Coronary artery (tissue), 2 donors: ENCODE results near the gene MUL1.
A peak's percentile ranks its signal among the peaks of the same experiment; 100 is the strongest.

ENCODE experiments used
- DNase-seq: peaks from one replicate; pipeline ENCODE4 v3.0.0-alpha.2; 2017; ENCODE audit warnings: low spot score
- H3K27ac ChIP-seq, 2 donors: fragments of 200-600 bp; sonication (generic); one replicate each; pipeline ENCODE4 v1.5.1; 2016 to 2019
- H3K4me3 ChIP-seq: fragments of 200-600 bp; sonication (generic); 2 replicates; pipeline ENCODE4 v1.5.1; 2016; ENCODE audit warnings: mild to moderate bottlenecking, moderate library complexity
- TF ChIP-seq, protein P1 (sequence below): fragments of 200-600 bp; sonication (generic); IDR thresholded peaks from one replicate; pipeline ENCODE4 v1.5.1; 2019; ENCODE audit warnings: antibody characterized with exemption

MUL1 gene

DNA sequence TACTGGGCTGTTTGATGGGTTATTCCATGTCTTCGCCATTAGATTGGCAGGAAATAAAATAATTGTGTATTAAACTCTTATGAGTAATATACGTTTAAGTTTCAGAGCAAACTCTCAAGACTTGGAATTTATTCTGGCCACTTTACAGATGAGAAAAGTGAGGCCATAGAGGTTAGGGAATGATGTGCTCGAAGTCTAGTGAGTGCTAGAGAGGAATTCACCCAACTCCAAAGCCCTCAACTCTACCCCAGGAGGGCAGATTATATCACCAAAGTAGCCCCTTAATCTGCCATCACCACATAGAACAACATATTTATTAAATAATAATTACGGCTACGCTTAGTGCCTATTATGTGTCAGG, 440 bp upstream of the MUL1 start:
- TF ChIP-seq, protein P1, sequence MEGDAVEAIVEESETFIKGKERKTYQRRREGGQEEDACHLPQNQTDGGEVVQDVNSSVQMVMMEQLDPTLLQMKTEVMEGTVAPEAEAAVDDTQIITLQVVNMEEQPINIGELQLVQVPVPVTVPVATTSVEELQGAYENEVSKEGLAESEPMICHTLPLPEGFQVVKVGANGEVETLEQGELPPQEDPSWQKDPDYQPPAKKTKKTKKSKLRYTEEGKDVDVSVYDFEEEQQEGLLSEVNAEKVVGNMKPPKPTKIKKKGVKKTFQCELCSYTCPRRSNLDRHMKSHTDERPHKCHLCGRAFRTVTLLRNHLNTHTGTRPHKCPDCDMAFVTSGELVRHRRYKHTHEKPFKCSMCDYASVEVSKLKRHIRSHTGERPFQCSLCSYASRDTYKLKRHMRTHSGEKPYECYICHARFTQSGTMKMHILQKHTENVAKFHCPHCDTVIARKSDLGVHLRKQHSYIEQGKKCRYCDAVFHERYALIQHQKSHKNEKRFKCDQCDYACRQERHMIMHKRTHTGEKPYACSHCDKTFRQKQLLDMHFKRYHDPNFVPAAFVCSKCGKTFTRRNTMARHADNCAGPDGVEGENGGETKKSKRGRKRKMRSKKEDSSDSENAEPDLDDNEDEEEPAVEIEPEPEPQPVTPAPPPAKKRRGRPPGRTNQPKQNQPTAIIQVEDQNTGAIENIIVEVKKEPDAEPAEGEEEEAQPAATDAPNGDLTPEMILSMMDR = no peak
- DNase-seq = no peak
- Histone ChIP-seq H3K27ac (peak overlapping the region; percentile 58 to 87), H3K4me3 (peak overlapping the region; percentile 91)

DNA sequence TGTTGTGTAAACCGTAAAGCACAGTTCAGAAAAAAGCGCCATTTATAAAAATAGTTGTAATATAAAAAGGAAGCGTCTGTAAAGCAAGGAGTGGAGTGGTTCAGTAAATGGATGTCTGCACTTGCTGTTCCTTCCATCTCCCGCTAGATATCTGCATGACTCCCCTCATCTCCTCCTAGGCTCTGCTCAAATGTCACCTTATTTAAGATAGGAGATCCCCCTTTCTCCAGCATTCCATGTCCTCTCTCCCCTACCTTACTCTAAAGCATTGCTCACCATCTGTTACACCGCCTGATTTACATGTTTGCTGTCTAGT, 745 bp downstream of the MUL1 start:
- peak overlapping the region; percentile 58 to 87 for H3K27ac ChIP-seq
- H3K4me3 ChIP-seq = peak overlapping the region; percentile 91
- no peak for DNase-seq
- TF ChIP-seq, protein P1 = no peak

DNA sequence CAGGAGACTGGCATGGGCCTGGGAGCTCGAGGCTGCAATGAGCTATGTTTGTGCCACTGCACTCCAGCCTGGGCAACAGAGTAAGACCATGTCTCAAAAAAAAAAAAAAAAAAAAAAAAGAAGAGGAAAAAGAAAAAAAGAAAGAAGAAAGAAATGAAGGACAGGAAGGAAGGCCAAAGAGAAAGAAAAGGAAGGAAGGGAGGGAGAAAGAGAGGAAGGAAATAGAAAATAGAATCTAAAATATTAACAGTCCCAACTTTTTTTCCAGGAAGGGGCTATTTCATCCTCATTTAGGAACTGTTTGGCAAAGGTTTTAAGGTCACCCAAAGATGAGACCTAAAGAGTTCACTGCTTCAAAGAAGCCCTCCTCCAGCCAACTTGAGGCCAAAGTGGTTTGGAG, 2.5 kb downstream of the MUL1 start:
- H3K27ac ChIP-seq = no peak overlapping the region
- TF ChIP-seq, protein P1 = no peak
- DNase-seq = no peak
- no peak overlapping the region for H3K4me3 ChIP-seq

DNA sequence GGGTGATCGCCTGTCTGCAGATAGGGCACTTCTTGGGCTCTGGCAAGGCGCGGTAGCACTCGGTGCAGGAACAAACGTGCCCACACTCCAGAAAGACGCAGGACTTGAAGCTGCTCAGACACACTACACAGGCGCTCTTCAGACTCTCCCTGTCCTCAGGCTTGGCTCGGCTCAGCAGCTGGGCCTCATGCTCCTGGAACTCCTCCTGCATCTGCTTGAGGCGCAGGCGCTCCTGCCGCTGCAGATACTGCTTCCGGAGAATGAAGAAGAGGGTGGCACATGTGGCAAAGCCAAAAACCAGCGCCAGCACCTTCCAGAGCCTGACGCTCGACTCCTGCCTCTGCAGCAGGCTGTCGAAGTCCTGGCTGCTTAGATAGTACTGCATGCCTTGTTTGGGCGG, 7.2 kb downstream of the MUL1 start:
- no peak overlapping the region for H3K27ac ChIP-seq
- TF ChIP-seq, protein P1 = no peak
- DNase-seq = no peak
- no peak overlapping the region for H3K4me3 ChIP-seq

DNA sequence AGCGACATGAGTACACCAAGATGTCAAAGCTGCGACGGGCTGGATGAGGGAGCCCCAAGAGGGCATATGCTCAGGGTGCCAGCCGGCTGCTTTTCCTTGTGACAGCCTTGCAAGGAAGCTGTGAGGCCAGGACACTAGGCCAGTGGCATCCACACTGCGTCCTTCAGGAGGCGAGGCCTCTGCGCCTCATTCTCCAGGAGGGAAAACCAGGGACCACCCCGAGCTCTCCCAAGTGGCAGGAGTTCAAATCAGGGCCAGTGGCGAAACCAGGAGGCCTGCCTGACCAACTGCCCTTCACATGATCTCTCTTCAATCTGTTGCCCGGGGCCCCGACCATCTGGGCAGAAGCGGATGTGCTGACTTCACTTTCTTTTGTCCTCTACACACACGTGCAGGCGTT, 8.2 kb downstream of the MUL1 start:
- TF ChIP-seq, protein P1 = no peak
- no peak for DNase-seq

DNA sequence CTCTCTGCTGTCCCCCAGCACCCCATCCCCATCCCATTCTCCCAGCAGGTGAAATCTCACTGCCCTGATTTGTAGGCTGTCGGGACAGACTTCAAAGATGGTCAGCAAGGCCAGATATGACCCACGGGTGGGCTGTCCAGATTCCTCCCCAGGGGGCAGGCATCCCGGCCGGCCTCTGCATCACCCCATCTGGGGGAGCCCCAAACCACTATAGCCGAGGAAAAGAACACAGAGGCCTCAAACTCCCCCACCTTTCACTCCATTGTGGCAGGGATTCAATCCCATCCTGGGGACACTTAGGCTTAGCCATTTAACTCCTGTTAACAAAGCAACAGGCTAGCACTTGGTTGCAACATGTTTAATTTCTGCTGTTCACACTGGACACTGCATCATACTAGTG, 8.8 kb downstream of the MUL1 start:
- Histone ChIP-seq H3K27ac (no peak overlapping the region), H3K4me3 (no peak overlapping the region)
- TF ChIP-seq, protein P1 = no peak
- no peak for DNase-seq

More for the DNA sequence above, 8.2 kb downstream of the MUL1 start:
- Histone ChIP-seq H3K4me3 (no peak overlapping the region), H3K27ac (no peak overlapping the region)

DNA sequence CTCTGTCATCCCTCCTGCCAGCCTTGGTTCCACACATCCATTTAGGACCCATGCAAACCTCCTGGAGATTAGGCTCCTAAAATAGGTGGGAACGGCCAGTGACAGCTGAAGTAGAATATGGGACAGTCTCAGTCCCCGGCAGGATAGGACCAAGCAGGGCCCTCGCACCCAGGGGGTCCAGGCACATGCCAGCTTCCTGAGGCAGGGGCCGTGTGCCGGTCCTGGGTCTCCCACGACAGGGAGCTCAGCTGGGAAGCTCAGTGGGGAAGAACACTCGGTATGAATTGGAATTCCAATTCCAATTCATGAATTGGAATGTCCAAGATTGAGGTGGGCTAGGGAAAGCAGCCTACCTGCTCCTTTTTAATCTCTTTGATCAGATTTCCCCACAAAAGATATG, 9.8 kb downstream of the MUL1 start:
- no peak overlapping the region for H3K27ac ChIP-seq
- no peak for DNase-seq
- H3K4me3 ChIP-seq = no peak overlapping the region
- TF ChIP-seq, protein P1 = no peak
